ENCODE data around the gene MAST3.

DNA sequence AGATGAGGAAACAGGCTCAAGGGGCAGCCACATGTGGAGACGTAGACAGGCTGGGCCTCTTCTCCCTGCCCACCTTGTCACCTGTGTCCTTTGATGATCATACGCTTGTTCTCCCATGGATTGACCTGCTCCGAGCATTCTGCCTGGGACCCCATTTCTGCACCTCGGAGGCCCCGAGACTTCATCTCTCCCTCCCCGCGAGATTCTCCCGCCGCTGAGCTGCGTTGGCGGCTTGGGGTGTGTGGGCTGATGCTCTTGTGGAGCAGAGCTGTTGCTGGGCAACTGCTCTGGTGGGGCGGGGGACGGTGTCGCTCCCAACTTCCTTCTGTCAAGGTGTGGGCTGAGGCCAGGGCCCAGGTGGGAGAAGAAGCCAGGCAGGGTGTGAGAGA lies 22.1 kb downstream of the MAST3 start:
- TF ChIP-seq, protein P1, sequence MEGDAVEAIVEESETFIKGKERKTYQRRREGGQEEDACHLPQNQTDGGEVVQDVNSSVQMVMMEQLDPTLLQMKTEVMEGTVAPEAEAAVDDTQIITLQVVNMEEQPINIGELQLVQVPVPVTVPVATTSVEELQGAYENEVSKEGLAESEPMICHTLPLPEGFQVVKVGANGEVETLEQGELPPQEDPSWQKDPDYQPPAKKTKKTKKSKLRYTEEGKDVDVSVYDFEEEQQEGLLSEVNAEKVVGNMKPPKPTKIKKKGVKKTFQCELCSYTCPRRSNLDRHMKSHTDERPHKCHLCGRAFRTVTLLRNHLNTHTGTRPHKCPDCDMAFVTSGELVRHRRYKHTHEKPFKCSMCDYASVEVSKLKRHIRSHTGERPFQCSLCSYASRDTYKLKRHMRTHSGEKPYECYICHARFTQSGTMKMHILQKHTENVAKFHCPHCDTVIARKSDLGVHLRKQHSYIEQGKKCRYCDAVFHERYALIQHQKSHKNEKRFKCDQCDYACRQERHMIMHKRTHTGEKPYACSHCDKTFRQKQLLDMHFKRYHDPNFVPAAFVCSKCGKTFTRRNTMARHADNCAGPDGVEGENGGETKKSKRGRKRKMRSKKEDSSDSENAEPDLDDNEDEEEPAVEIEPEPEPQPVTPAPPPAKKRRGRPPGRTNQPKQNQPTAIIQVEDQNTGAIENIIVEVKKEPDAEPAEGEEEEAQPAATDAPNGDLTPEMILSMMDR (conservative IDR thresholded peaks at IDR 0.05 in 1 of 2, IDR thresholded peaks at IDR 0.05 in 1 of 2; ENCODE audit: extremely low read depth in 1 of 2, insufficient read depth in 1 of 2, low read depth in 1 of 2, low read length in 2 of 2) = no peak
- no peak for TF ChIP-seq EZH2 (IDR thresholded peaks at IDR 0.05; ENCODE audit: borderline replicate concordance, low read length)

All from mammary epithelial cell (primary cell).